ENCODE data around the gene NKD2.
"Not testable (repeated sequence)": the region's sequence is repeated elsewhere in the genome, so short reads cannot be mapped to it uniquely, and the experiment has no call there.

NKD2 gene

DNA sequence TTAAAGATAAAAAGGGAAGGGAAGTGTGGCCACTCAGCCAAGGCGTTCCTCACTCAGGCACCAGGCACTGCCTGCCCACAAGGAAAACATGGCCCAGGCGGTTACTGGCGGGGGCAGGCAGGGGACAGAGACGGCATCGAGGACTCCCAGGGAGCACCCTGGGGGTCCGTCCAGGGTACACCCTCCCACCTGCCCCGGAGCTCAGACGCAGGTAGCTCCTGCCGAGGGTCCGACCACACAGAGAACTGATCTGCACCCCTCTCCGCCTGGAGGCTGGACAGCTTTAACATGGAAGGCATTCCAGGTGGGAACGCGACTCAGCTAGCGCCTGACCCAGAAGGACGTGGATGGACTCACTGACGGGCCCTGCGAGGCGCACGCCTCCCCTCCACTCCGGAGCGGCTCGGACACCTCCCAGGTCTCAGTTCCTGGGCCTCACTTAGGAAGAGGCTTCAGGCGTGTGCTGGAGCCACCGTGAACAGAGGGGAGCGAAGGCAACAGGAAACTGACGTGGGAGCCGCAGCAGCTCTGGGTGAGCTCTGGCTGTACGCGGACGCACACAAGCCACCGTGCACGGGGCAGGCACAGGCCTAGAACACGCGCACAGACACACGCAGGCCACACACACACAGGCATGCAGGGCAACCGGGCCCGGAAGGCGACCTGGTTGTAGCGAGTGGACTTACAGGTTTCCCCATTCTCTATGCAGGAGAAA, 47.5 kb downstream of the NKD2 start:
- no peak overlapping the region for H3K4me3 ChIP-seq (ENCODE audit: low read depth, low read length)

- H3K4me3 ChIP-seq (ENCODE audit: low read depth, low read length) = no peak overlapping the region
Observed at GRCh38 chr5:1056611-1057484, 48.2 kb downstream of the NKD2 start.

- H3K4me3 ChIP-seq (ENCODE audit: low read depth, low read length) = no peak overlapping the region
Observed at GRCh38 chr5:1057485-1058082, 49.0 kb downstream of the NKD2 start.

- no peak overlapping the region for H3K4me3 ChIP-seq (ENCODE audit: low read depth, low read length)
Observed at GRCh38 chr5:1058083-1058945, 49.7 kb downstream of the NKD2 start.

DNA sequence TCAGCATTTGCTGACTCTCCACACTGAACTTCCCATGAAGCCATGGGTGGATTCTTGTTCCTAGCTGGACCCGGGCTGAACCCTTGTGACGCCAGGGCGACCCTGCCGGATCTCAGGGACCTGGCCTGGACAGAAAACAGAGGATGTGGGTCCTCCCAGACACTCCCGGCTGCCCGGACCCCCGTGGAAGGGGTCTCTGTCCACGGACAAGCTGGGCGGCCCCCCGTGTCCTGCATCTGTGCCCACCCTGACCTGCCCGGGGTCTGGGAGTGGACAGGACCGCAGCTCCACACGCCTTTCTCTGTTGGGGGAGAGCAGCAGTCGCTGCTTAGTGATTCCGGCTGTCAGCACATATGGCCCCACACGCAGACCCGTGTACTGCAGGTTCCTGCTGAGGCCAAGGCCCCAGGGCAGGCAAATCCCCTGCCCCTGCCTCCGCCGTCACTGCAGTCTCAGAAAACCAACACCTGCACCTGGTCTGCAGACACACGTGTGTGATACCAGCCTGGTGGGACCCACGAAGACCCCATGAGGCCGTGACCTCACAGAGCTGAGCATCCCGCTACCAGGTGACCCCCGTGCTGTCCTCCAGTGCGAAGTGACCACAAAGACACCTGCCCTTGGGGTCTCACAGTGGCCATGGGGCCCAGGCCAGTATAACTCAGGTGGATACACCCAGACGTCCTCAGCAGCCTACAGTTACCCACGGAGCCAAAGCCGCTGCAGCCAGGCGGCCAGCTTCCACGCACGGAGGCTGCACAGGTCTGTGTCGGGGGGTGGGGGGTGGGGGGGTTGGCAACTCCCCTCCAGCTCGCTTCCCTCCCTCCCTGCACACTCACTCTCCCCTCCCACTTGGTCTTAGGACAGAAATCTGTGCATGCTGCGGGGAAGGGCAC, 50.6 kb downstream of the NKD2 start:
- no peak overlapping the region for H3K4me3 ChIP-seq (ENCODE audit: low read depth, low read length)

DNA sequence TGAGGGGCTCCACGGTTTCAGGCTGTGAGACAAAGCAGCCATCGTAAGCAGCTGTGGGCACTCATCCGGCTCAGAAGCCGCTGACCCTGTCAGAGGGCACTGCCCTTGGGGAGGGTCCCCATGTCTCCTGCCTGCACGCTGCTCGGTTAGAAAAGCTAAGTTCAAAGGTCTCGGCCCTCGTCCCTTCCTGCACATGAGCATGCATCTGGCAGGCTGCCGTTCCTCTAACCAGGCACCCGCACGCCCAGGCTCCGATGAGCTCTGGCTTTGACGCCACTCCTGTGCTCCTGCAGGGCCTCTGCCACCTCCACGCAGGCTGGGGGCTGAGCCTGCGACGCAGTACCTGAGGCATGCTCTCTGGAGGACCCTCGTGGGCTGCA, 51.3 kb downstream of the NKD2 start:
- no peak overlapping the region for H3K4me3 ChIP-seq (ENCODE audit: low read depth, low read length)

- no peak overlapping the region for H3K4me3 ChIP-seq (ENCODE audit: low read depth, low read length)
Observed at GRCh38 chr5:1060535-1060981, 52.0 kb downstream of the NKD2 start.

GRCh38 chr5:1061292-1061691, 52.7 kb downstream of the NKD2 start:
- H3K4me3 ChIP-seq (ENCODE audit: low read depth, low read length) = not testable (repeated sequence)

DNA sequence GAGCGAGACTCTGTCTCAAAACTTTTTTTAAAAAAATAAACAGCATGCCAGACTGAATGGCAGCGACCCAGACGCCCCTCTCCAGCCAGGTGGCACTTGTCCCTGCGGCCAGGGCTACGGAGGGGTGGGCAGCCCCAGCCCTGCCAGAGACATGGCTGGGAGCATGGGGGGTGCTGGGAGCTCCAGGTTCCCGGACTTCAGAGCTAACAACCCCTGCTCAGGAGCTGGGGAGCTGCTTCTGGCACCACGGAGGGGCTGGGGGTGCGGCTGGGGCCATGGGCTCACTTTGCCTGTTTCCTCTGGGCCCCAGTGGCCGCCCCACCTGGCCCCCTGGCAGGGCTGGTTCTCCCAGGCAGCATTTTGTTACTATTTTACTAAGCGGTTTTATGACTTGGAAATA, 53.3 kb downstream of the NKD2 start:
- H3K4me3 ChIP-seq (ENCODE audit: low read depth, low read length) = no peak overlapping the region

GRCh38 chr5:1062761-1063568, 54.4 kb downstream of the NKD2 start:
- H3K4me3 ChIP-seq (ENCODE audit: low read depth, low read length) = no peak overlapping the region

- no peak overlapping the region for H3K4me3 ChIP-seq (ENCODE audit: low read depth, low read length)
Observed at GRCh38 chr5:1063661-1064382, 55.2 kb downstream of the NKD2 start.

- H3K4me3 ChIP-seq (ENCODE audit: low read depth, low read length) = no peak overlapping the region
Observed at GRCh38 chr5:1064383-1065142, 56.0 kb downstream of the NKD2 start.

DNA sequence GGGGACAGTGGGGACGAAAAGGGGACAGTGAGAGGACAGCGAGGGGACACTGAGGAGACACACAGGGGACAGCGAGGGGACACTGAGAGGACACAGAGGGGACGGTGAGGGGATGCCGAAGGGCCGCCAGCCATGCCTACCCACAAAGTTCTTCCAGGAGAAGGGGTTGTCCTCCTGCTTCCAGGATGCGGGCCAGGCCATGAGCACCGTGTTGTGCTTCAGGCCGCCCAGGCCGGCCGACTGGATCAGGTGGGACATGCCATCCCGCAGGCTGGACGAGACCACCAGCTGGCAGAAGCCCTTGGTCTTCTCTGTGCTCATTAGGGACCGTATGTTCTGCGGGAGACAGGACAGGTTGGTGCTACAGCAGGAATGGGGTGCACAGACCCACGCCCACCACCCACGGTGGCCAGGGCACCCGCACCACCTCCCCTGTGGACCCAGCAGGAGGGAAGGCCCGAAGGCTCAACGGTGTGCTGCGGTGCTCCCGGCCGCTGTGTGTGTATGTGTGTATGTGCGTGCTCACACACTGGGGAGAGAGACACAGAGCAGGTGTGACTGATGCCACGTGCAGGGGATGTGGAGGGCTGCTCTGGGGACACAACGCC, 56.6 kb downstream of the NKD2 start:
- H3K4me3 ChIP-seq (ENCODE audit: low read depth, low read length) = no peak overlapping the region

DNA sequence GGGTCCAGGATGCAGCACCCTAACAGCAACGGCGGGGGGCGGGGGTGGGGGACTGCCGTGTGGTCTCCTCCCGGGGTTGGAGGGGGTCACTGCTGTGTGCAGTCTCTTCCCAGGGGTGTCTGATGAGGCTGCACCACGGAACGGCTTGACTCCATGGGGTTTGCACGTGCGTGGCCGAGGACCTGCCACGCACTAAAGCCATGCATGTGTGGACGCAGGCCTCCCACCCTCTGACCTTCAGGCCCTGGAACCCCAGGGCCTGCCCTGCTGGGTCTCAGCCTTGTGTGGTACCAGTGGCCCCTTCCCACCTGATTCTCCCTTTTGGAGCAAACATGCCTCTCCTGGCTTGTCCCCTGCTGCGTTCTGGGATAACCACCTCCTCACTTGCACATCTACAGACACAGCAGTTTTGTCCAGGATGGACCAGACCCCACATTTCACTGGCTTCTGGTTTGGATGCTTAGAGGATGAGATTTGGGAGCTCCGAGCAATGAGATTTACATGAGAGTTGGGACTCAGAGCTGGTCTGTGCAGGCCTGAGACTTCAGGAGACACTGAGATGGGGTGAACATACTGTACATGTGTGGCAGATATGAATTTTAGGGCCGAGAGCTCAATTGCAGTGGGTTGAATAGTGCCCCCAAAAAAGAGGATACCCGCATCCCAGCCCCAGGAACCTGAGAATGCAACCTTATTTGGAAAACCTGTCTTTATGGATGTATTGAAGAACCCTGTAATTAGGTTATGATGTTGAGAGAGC, 57.5 kb downstream of the NKD2 start:
- H3K4me3 ChIP-seq (ENCODE audit: low read depth, low read length) = no peak overlapping the region

DNA sequence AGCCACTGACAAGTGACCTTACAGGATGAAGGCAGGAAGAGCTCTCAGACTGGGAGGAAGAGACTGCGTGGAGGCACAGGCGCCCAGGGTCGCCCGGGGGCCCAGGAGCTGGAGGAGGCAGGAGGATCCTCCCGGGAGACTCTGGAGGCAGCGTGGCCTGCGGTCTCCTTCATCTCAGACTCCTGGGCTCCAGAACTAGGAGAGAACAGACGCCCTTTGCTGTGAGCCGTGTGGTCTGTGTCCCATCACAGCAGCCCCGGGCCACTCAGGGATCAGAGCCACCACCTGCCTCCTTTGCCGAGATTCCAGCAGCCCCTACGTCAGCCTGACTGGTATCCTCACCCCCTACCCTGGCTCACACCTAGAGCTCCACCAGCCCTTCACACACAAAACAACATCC, 58.1 kb downstream of the NKD2 start:
- H3K4me3 ChIP-seq (ENCODE audit: low read depth, low read length) = no peak overlapping the region
